Stimulated activated CD8-positive, alpha-beta memory T cell treated with anti-CD3 and anti-CD28 coated beads, Interleukin-15, amount 100 ng/mL, for 24 hours (primary cell): ENCODE results near the gene AMIGO2.
"Not testable (repeated sequence)": the region's sequence is repeated elsewhere in the genome, so short reads cannot be mapped to it uniquely, and the experiment has no call there.

Experiments
- DNase-seq: peaks from one replicate; pipeline ENCODE4 v3.0.0-alpha.2; 2020; ENCODE audit warnings: low read depth

AMIGO2 gene

GRCh38 chr12:47079468-47079980, at the start of gene AMIGO2, which contains the start of gene PCED1B:
TSS of gene AMIGO2 (minus strand) at chr12:47079959. CDS start at chr12:47079002, 957 bp downstream.
TSS of gene PCED1B (plus strand) at chr12:47079621. CDS start at chr12:47235064, 155,443 bp downstream.
- peak; percentile 21 for DNase-seq

DNA sequence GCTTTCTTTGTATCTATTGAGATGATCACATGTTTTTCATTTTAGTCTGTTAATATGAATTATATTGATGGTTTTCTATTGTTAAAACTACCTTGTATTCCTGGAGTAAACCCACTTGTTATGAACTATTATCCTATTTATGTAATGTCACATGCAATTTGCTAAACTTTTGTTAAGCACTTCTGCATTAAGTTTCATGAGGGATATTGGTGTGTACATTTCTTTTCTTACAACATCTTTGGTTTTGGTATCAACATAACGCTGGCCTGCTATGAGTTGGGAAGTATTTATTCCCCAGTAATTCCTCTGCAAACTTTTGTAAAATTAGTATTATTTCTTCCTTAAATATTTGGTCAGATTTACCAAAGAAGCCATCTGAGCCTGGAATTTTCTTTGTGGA, 46.5 kb upstream of the AMIGO2 start:
- DNase-seq, result no peak

DNA sequence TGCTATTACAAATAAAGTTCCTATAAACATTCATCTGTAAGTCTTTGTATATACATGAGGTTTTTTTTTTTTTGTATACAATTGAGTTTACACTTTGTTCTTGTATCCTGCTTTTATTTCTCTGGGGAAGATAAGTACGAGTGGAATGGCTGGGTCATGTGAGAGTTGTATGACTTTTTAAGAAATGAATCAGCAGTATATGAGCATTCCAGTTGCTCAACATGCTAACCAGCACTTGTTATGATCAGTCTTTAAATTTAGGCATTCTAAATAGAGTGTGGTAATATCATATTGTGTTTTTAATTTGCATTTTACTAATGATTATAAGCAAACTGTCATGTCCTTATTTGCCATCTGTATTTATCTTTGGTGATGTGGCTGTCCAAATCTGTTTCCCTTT, 44.7 kb upstream of the AMIGO2 start:
- DNase-seq, result no peak

GRCh38 chr12:47123730-47124129, 44.0 kb upstream of the AMIGO2 start:
- DNase-seq, result no peak

GRCh38 chr12:47122602-47123001, 42.8 kb upstream of the AMIGO2 start:
- DNase-seq, result no peak

DNA sequence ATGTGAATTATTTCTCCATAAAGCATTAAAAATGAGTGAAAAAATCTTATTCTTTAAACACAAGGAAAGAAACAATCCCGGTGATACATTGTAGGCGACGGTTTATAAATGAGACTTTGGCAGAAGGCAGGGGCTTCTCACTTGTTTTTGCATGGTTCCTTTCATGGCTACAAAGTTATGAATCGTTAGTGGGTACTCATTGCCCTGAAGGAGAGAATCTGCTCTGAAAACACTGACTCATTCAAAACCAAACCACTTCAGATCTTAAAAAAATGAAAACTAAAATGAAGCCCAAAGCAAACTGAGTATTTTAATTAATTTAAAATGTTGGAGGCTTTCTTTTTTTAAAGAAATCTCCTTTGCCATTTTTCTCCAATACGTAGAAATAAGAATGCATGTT, 41.4 kb upstream of the AMIGO2 start:
- DNase-seq, result no peak

- no peak for DNase-seq
Measured at GRCh38 chr12:47120736-47121135, 41.0 kb upstream of the AMIGO2 start.

GRCh38 chr12:47117305-47117704, 37.5 kb upstream of the AMIGO2 start:
- DNase-seq, result not testable (repeated sequence)

DNA sequence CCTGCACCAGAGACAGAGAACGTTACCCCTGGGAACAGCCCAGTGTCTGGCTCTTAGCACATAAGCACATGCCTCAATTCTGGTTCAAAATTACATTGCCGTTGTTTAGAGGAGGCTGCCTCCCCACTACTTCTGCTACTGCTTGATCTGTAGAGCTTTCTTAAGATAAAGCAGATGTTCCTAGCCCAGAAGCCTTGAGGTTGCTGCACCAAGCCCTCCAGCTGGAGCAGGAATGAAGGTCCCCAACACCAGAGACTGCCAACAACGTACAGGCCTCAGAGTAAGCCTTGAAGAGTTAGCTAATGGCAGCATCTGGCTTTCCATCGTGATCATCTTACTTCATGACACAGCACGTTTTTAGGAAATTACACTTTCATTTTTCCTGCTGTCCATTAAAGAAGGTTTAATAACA, 34.7 kb upstream of the AMIGO2 start:
- no peak for DNase-seq

- no peak for DNase-seq
Measured at GRCh38 chr12:47112679-47113078, 32.9 kb upstream of the AMIGO2 start.

DNA sequence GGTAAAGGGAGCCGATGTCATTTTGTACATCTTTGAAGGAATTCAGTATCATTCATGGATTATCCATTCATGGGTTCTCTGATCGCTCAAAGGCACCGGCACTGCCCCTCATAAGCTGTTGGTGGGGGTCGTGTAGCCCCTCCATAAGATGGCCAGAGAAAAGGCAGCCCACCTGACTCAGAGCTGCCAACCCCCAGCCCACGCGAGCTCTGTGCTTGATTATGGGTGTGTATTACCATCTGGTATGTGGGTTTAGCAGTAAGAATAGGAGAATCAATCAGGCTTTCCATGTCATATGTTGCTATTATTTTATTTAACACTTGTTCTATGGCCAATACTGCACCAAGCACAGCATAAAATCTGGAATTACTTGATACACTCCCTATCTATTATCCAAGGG, 32.1 kb upstream of the AMIGO2 start:
- DNase-seq, result no peak

DNA sequence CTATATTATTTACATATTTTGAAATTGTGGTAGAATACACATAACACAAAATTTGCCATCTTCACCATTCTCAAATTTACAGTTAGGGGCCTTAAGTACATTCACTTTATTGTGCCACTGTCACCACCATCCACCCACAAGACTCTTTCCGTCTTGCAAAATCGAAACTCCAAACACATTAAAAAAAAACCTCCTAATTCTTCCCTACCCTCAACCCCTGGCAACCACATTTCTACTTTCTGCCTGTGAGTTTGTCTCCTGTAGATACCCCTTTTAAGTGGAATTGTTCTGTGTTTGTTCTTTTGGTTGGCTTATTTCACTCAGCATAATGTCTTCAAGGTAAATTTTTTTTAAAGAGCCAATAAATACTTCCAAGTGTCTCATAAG, 31.6 kb upstream of the AMIGO2 start:
- DNase-seq, result no peak

DNA sequence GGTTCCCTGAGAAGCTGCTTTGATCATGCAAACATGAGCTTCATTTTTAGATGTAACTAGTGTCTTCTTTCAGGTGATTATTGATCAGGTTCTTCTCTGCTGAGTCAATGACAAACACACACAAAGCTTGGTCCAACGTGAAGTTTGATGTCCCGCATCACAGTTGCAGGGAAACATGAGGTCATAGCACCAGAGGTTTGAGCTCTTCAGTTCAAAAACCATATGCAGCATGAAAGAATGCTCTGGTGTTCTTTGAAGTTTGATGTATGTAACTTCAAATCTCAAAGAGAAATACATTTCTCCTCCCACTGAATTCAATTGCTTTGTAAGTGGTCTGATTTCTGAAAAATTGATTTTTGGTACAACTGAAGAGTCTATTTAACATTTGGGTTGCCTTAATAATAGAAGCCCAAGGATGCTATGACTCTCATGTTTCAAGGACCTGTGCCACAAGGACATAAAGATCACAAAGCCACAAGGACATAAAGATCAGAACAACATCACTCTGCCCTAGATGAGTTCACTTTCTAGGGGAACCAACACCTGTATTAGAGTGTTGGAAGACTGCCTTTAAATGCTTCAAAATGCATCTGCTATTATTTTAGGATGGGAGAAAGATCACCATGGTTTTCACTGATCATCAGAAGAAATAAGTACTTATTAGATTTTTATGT, 31.1 kb upstream of the AMIGO2 start:
- DNase-seq, result no peak

- no peak for DNase-seq
Measured at GRCh38 chr12:47110011-47110541, 30.3 kb upstream of the AMIGO2 start.

DNA sequence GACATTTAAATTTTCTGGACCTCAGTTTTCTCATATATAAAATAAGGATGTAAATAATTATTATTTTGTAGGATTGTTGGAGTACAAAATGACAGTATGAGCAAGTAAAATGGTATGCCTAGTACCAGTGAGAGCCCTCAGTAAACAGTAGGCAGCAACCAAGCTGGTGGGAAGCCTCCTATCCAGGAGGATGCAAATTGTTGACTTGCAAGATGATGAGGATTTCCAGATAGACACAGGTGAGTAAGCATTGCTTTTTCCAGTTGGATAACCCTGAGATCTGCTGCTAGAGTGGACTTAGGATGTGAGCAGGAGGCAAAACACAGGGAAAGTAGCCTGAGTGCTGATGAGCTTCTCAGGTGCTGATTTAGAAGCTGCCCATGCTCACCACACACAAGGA, 28.2 kb upstream of the AMIGO2 start:
- no peak for DNase-seq

DNA sequence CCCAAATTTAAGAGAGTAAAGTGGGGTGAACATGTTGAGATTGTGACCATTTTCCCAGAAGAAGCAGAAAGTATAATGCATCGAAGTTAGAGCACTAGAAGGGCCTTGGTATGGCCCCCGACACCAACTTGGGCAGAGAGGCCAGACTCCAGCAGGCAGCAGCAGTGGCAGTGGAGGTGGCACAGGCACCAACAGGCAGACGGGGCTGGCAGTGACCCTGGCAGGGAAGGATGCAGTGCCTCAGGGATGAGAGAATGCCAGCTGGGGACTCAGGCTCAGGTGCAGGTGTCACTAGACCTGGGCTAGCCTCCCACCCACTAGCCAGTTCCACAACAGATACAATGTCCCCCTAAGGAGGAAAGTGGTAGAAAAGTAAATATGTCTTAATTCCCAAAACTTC, 27.7 kb upstream of the AMIGO2 start:
- DNase-seq, result no peak

DNA sequence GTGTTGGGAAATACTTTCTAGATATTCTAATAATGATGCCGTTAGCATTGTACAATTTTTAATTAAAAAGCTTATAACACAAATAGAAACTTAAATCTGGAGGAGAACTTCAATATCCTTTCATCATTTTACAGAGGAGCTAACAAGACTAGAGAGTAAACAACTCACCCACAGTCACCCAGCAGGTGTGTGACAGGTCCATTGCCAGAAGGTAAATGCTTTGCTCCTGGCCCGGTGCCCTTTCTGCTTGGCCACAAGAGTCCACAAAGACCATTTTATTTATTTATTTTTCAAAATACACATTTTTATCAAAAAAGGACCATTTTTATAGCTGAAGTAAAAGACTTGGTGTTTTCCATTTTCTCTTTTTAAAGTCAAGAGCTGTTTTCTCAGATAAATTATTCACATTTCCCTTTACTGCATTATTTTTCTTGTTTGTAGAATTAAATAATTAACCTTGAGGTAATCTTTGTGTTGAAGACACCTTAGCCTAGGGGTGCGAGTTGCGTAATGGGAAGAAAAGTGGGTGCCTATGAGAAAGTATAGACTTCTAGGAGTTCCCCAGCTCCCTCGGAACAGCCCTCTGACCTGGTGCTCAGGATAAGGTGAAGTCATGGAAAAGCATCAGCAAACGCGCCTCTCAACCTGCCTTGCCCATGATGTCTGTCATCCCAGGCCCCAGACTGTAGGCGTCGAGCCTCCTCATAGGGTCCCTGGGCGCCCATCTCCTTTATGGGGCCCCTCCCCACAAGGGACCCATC, 26.3 kb upstream of the AMIGO2 start:
- DNase-seq, result no peak

GRCh38 chr12:47102845-47103651, 23.3 kb upstream of the AMIGO2 start:
- DNase-seq, result no peak

- DNase-seq, result no peak
Measured at GRCh38 chr12:47102406-47102805, 22.6 kb upstream of the AMIGO2 start.

DNA sequence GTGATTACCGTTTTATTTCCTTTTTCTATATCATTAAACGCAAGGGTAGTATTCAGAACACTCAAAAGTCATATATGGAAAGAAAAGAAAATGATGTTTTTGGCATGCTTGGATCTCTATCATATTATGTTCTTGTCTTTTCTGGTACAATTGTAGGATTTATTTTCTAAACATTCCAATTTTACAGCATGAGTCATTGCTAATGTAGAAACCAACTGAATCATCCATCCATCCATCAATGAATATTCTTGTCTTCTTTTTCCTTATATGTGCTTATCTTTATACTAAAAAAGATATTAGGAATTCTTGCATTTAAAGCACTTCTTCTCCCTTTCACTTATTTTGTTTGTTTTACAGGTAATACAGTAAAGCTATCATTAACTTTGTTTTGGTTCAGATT, 20.4 kb upstream of the AMIGO2 start:
- no peak for DNase-seq

DNA sequence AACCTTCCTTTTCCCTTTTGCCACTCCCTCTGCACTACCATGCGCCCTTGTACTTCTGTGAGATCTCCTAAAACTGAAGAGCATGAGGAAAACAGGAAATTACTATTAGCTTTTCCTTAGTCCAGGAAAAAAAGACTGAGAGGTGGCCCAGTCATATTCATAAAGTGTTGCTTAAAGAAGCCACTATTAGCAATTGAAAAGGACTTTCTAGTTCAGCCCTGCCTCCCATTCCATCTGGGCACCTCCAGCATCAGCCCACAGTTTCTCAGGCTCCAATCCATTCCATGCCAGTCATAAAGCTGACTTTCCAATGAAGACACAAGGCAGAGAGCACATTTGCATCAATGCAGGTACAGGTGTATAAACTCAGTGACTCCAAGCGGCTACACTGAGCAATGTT, 19.9 kb upstream of the AMIGO2 start:
- no peak for DNase-seq

DNA sequence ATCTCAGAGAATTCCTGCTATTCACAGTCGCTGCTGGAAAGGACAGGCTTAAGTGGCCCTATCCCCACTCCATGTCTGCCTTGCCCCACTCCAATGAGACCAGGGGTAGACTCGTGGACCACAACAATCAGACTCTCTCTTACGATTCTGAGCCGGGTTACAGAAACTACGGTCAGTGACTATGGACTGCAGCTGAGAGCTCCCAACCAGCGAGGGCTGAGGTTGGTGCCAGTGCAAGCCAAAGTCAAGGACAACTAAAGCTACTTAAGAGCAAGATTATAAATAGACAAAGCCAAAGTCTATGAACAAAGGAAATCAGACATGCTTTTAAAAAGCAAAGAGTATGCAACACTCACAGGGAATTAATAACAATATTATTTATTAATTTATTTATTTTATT, 18.3 kb upstream of the AMIGO2 start:
- DNase-seq, result no peak
